ENCODE results near the gene DCTN1. TPM values are rescaled to one million over a fixed set of nuclear protein-coding genes. Genes with fewer than 3 reads are reported as not detected.

The DCTN1 gene
- total RNA-seq, 1 experiment from 2014 or later: 139 TPM

DNA sequence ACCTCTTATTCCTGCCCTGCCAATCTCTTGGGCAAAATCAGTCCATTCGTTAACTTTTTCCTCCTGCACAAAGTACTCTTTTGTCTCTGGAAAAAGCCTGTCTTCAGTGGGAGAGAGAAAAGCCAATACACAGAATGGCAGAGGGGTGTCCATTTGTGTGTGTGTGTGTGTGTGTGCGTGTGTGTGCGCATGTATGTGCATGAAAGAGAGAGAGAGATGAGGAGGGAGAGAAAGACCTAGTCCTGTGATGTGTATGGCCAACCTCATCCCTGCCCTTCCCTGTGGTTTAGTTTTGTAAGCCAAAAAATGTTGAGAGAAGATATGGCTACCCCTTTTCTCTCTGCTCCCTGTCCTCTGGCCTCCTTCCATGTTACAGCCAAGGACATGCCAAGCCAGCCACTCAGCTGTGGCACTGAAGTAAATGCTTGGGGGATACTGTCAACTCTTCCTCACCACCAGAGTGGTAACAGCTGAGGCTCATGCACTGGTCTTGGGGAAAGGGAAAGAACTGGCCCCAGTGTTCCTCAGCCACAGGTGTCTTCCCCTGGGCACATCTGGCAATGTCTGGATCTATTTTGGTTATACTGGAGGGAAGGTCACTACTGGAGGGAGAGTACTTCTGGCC, 47.4 kb downstream of the DCTN1 start:
- Mint-ChIP-seq H3K27ac (ENCODE audit: unreplicated experiment) (no peak overlapping the region), H3K4me3 (ENCODE audit: unreplicated experiment) (no peak overlapping the region), H3K27me3 (ENCODE audit: insufficient read depth, unreplicated experiment) (no peaks in the 10 kb centered on the region), H3K36me3 (ENCODE audit: insufficient read depth, unreplicated experiment) (no peaks in the 10 kb centered on the region), H3K4me1 (ENCODE audit: low read depth, unreplicated experiment) (no peaks in the 10 kb centered on the region), H3K9me3 (ENCODE audit: unreplicated experiment) (no peaks in the 10 kb centered on the region)
- Histone ChIP-seq H3K36me3 (ENCODE audit: control insufficient read depth, insufficient read depth, low read length) (no peaks in the 10 kb centered on the region), H3K9me3 (no peaks in the 10 kb centered on the region), H3K4me1 (no peaks in the 10 kb centered on the region), H3K4me3 (ENCODE audit: low read depth, low read length) (no peak overlapping the region), H3K27me3 (replicated peaks; ENCODE audit: control insufficient read depth, insufficient read depth, low read length) (no peaks in the 10 kb centered on the region)
- CTCF ChIA-PET: interaction anchor here (1.3 kb wide), 1 partner anchor 504 kb away, joined by 3 read pairs; the partner anchor contains the start of gene STAMBP
- TF ChIP-seq, protein P1, sequence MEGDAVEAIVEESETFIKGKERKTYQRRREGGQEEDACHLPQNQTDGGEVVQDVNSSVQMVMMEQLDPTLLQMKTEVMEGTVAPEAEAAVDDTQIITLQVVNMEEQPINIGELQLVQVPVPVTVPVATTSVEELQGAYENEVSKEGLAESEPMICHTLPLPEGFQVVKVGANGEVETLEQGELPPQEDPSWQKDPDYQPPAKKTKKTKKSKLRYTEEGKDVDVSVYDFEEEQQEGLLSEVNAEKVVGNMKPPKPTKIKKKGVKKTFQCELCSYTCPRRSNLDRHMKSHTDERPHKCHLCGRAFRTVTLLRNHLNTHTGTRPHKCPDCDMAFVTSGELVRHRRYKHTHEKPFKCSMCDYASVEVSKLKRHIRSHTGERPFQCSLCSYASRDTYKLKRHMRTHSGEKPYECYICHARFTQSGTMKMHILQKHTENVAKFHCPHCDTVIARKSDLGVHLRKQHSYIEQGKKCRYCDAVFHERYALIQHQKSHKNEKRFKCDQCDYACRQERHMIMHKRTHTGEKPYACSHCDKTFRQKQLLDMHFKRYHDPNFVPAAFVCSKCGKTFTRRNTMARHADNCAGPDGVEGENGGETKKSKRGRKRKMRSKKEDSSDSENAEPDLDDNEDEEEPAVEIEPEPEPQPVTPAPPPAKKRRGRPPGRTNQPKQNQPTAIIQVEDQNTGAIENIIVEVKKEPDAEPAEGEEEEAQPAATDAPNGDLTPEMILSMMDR (IDR thresholded peaks at IDR 0.05; ENCODE audit: insufficient read depth in 1 of 2, low read depth in 1 of 2, low read length in 1 of 2, severe bottlenecking in 1 of 2, unreplicated experiment in 1 of 2): no peak
- DNase-seq: no peak
- POLR2A ChIA-PET: no interaction called here
- intact Hi-C loops (cut with micrococcal nuclease; ENCODE audit: unreplicated experiment): no loop called here
- no TSS peak for BruUV-seq (replicated peaks)

DNA sequence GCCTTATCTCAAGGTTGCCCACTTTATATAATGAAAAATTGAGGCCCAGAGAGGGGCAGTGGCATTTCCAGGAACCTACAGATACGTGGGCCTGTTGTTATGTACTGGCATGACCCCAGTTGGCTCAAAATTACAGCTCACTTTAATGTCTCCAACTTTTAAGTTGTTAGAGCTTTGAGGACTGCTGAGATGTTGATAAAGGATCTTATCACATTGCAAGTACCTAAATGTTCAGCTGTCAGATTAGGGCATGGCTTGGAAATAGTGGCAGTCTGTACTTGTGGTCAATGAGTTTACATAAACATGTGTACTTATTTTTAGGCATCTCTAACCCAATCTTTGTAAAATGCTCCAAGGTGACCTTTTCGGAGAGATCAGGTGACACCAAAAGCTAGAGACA, 51.5 kb downstream of the DCTN1 start:
- H3K27me3 Mint-ChIP-seq (ENCODE audit: insufficient read depth, unreplicated experiment): no peaks in the 10 kb centered on the region
- H3K9me3 ChIP-seq: no peaks in the 10 kb centered on the region
- H3K27ac Mint-ChIP-seq (ENCODE audit: unreplicated experiment): no peak overlapping the region
- CTCF ChIA-PET: no interaction called here
- H3K27me3 ChIP-seq (replicated peaks; ENCODE audit: control insufficient read depth, insufficient read depth, low read length): no peaks in the 10 kb centered on the region
- H3K9me3 Mint-ChIP-seq (ENCODE audit: unreplicated experiment): no peaks in the 10 kb centered on the region
- no peak overlapping the region for H3K4me3 Mint-ChIP-seq (ENCODE audit: unreplicated experiment)
- intact Hi-C loops (cut with micrococcal nuclease; ENCODE audit: unreplicated experiment): no loop called here
- H3K4me1 Mint-ChIP-seq (ENCODE audit: low read depth, unreplicated experiment): no peaks in the 10 kb centered on the region
- DNase-seq: no peak
- H3K4me3 ChIP-seq (ENCODE audit: low read depth, low read length): no peak overlapping the region
- POLR2A ChIA-PET: no interaction called here
- TF ChIP-seq, protein P1 (IDR thresholded peaks at IDR 0.05; ENCODE audit: insufficient read depth in 1 of 2, low read depth in 1 of 2, low read length in 1 of 2, severe bottlenecking in 1 of 2, unreplicated experiment in 1 of 2): no peak
- BruUV-seq (replicated peaks): no TSS peak
- H3K4me1 ChIP-seq: no peaks in the 10 kb centered on the region
- no peaks in the 10 kb centered on the region for H3K36me3 ChIP-seq (ENCODE audit: control insufficient read depth, insufficient read depth, low read length)
- H3K36me3 Mint-ChIP-seq (ENCODE audit: insufficient read depth, unreplicated experiment): no peaks in the 10 kb centered on the region

DNA sequence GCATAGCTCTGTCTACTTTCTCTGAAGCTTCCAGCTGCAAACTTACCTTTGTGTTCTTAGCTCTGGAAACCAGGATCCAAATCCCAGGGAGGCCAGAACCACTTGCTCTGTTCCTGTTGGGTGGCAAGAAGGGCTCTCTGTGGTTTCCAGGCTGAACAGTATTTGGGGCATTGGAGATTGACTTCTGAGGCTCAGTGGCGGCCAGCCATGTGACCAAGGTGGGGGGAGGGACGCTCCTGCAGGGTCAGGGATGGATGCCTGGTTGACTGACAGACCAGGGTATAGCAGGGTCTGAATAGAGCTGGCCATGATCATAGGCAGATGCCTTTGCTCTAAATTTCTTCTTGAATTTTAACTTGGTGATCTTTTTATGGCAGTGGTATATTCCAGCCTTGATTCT, 52.0 kb downstream of the DCTN1 start:
- Histone ChIP-seq H3K4me3 (ENCODE audit: low read depth, low read length) (no peak overlapping the region), H3K9me3 (no peaks in the 10 kb centered on the region), H3K36me3 (ENCODE audit: control insufficient read depth, insufficient read depth, low read length) (no peaks in the 10 kb centered on the region), H3K4me1 (no peaks in the 10 kb centered on the region), H3K27me3 (replicated peaks; ENCODE audit: control insufficient read depth, insufficient read depth, low read length) (no peaks in the 10 kb centered on the region)
- TF ChIP-seq, protein P1 (IDR thresholded peaks at IDR 0.05; ENCODE audit: insufficient read depth in 1 of 2, low read depth in 1 of 2, low read length in 1 of 2, severe bottlenecking in 1 of 2, unreplicated experiment in 1 of 2): no peak
- no TSS peak for BruUV-seq (replicated peaks)
- H3K9me3 Mint-ChIP-seq (ENCODE audit: unreplicated experiment): no peaks in the 10 kb centered on the region
- H3K36me3 Mint-ChIP-seq (ENCODE audit: insufficient read depth, unreplicated experiment): no peaks in the 10 kb centered on the region
- intact Hi-C loops (cut with micrococcal nuclease; ENCODE audit: unreplicated experiment): no loop called here
- no peak overlapping the region for H3K4me3 Mint-ChIP-seq (ENCODE audit: unreplicated experiment)
- H3K27ac Mint-ChIP-seq (ENCODE audit: unreplicated experiment): no peak overlapping the region
- no peaks in the 10 kb centered on the region for H3K27me3 Mint-ChIP-seq (ENCODE audit: insufficient read depth, unreplicated experiment)
- H3K4me1 Mint-ChIP-seq (ENCODE audit: low read depth, unreplicated experiment): no peaks in the 10 kb centered on the region
- ChIA-PET POLR2A (no interaction called here), CTCF (no interaction called here)
- no peak for DNase-seq

Measured in Caco-2 (cell line).